H1 (cell line): ENCODE measurements around the gene RNF152. TPM values are rescaled to one million over a fixed set of nuclear protein-coding genes. Genes with fewer than 3 reads are reported as not detected.

Experiments used
- CBX5 ChIP-seq: fragments of 300-800, 300-1000 bp; sonication (generic); IDR thresholded peaks from 2 replicates; pipeline ENCODE4 v1.7.1; 2016; ENCODE audit warnings: antibody characterized with exemption, low read length, low read depth
- GABPA ChIP-seq: IDR thresholded peaks from 2 replicates; pipeline ENCODE4 v1.6.1; 2011; ENCODE audit warnings: mild to moderate bottlenecking, low read length, moderate library complexity, borderline replicate concordance; ENCODE audit not compliant: insufficient read depth
- USF2 ChIP-seq: IDR thresholded peaks from 2 replicates; pipeline ENCODE4 v1.6.1; 2011; ENCODE audit warnings: low read length, improper control_type of control experiment
- polyA plus RNA-seq, 7 experiments: library from polyadenylated mRNA; depleted of rRNA in 3 of 7; stranded (reverse) in 5 of 7; unstranded in 2 of 7; fragments of >200 nt in 5 of 7; fragments of 200-250 nt in 2 of 7; gene quantifications; 1 replicate in 5 of 7; 2 replicates in 1 of 7; 4 replicates in 1 of 7; pipeline versions ENCODE4 v1.2.1 to v1.2.3, GENCODE V29; 2011 to 2013; ENCODE audit warnings: missing spikeins in 2 of 7, mixed read lengths in 2 of 7
- total RNA-seq: library from RNA; stranded (reverse); fragmentation: NEBNext Ultra II Directional; extraction: Animal tissue kit (Norgen Biotek cat#: 25700); gene quantifications from 2 replicates; pipeline ENCODE4 v1.2.1, GENCODE V29; 2021

The RNF152 gene
- total and polyA plus RNA-seq, 2 of the 8 experiments (the other 6 are each of a cell fraction or from before 2014, with no cell fraction given), result 1.1 to 2.7 TPM

- TF ChIP-seq CBX5 (no peak), GABPA (no peak), USF2 (no peak)
Measured at GRCh38 chr18:61939046-61939674, 46.4 kb upstream of the RNF152 start (continued).
